Measurements from ENCODE around the gene ELP5.

GRCh38 chr17:7218166-7218565, 33.8 kb upstream of the ELP5 start:
- TF ChIP-seq EZH2 (IDR thresholded peaks at IDR 0.05; ENCODE audit: borderline replicate concordance, low read depth, low read length, severe bottlenecking) = no peak
- no peak for TF ChIP-seq POLR2A (IDR thresholded peaks at IDR 0.05; ENCODE audit: low read depth, low read length)
- TF ChIP-seq CTCF (IDR thresholded peaks at IDR 0.05; ENCODE audit: extremely low read depth in 1 of 2, insufficient read depth in 1 of 2, low read depth in 1 of 2, low read length in 2 of 2) = no peak
- no peak for TF ChIP-seq JUN (IDR thresholded peaks at IDR 0.05; ENCODE audit: borderline replicate concordance, insufficient read depth, insufficient read length, low read depth)
- TF ChIP-seq POLR2AphosphoS5 (IDR thresholded peaks at IDR 0.05; ENCODE audit: insufficient read depth, low read depth, low read length) = no peak
- no peak for TF ChIP-seq MYC (IDR thresholded peaks at IDR 0.05; ENCODE audit: low read depth, low read length)
